Tibial nerve (tissue), 4 donors: ENCODE data around the gene LARP4. TPM values are rescaled to one million over a fixed set of nuclear protein-coding genes. Genes with fewer than 3 reads are reported as not detected.

Experiments used
- DNase-seq, 2 donors: peaks; one replicate each; pipeline ENCODE4 v3.0.0-alpha.2; 2019; ENCODE audit warnings: low spot score in 2 of 2
- H3K27ac ChIP-seq, 4 donors: fragments of 200-600 bp; sonication (generic) in 3 of 4; one replicate each; pipeline ENCODE4 v1.5.1; 2017 to 2019; ENCODE audit warnings: mild to moderate bottlenecking in 1 of 4
- H3K27me3 ChIP-seq, 2 donors: fragments of 200-600 bp; sonication (generic) in 1 of 2; one replicate each; pipeline versions ENCODE4 v1.5.1 to v1.6.0; 2017 to 2019
- H3K36me3 ChIP-seq, 3 donors: fragments of 200-600 bp; sonication (generic); one replicate each; pipeline ENCODE4 v1.5.1; 2018 to 2019
- H3K4me1 ChIP-seq, 4 donors: fragments of 200-600 bp; sonication (generic) in 3 of 4; one replicate each; pipeline ENCODE4 v1.5.1; 2017 to 2019
- H3K4me3 ChIP-seq, 4 donors: fragments of 200-600 bp; sonication (generic) in 3 of 4; one replicate each; pipeline ENCODE4 v1.5.1; 2017 to 2019; ENCODE audit warnings: mild to moderate bottlenecking in 1 of 4, moderate library complexity in 1 of 4
- H3K9me3 ChIP-seq, 4 donors: fragments of 200-600 bp; sonication (generic) in 3 of 4; one replicate each; pipeline ENCODE4 v1.5.1; 2017 to 2019
- CTCF ChIP-seq, 5 experiments: fragments of 200-600 bp in 3 of 5; fragments of 450-650 bp in 2 of 5; sonication (generic) in 3 of 5; IDR thresholded peaks; one replicate each; pipeline ENCODE4 v1.5.1; 2016 to 2019; ENCODE audit warnings: antibody characterized with exemption in 5 of 5, mild to moderate bottlenecking in 3 of 5, moderate library complexity in 2 of 5
- EP300 ChIP-seq, 2 donors: sonication (generic); formaldehyde crosslinking; IDR thresholded peaks; one replicate each; pipeline ENCODE4 v1.6.1; 2017; ENCODE audit warnings: antibody characterized with exemption in 2 of 2, mild to moderate bottlenecking in 1 of 2
- POLR2A ChIP-seq, 2 donors: fragments of 450-650 bp; IDR thresholded peaks; one replicate each; pipeline ENCODE4 v1.6.1; 2017; ENCODE audit warnings: antibody characterized with exemption in 2 of 2, mild to moderate bottlenecking in 2 of 2, moderate library complexity in 2 of 2
- whole genome bisulfite sequencing, 2 donors: methylation state at CpG; one replicate each; pipeline ENCODE4 v1.1.5; 2018; 5-methylcytosine and 5-hydroxymethylcytosine counted together
- total RNA-seq, 4 donors: library from RNA; depleted of rRNA; stranded (reverse); fragments of >200 nt; gene quantifications; one replicate each; pipeline ENCODE4 v1.1.0, GENCODE V29; 2016

Gene LARP4
- total RNA-seq, 4 donors from 2014 or later, result 35.7 to 72.6 (median 43.4) TPM

- H3K27ac ChIP-seq, result no peak overlapping the region
- H3K27me3 ChIP-seq, result no peaks in the 10 kb centered on the region
- no peak overlapping the region for H3K4me3 ChIP-seq
- H3K4me1 ChIP-seq, result peaks cover 0 to 13% (median 0%) of the 10 kb centered on the region in 4 donors
- no peaks in the 10 kb centered on the region for H3K9me3 ChIP-seq
- H3K36me3 ChIP-seq, result peaks cover 0 to 45% (median 0%) of the 10 kb centered on the region in 3 donors
- TF ChIP-seq CTCF (IDR thresholded peaks at IDR 0.05) (no peak), EP300 (IDR thresholded peaks at IDR 0.05) (no peak), POLR2A (IDR thresholded peaks at IDR 0.05) (no peak)
- DNase-seq, result no peak
Observed at GRCh38 chr12:50458606-50459005, 57.9 kb downstream of the LARP4 start.

GRCh38 chr12:50467439-50467838 lies 66.8 kb downstream of the LARP4 start:
- 95 to 100% methylated on average over 3 of the region's 3 CpGs for WGBS, 2 donors
- no peaks in the 10 kb centered on the region for H3K9me3 ChIP-seq
- TF ChIP-seq CTCF (IDR thresholded peaks at IDR 0.05) (no peak), POLR2A (IDR thresholded peaks at IDR 0.05) (no peak), EP300 (IDR thresholded peaks at IDR 0.05) (no peak)
- DNase-seq, result no peak
- H3K4me3 ChIP-seq, result no peak overlapping the region
- H3K4me1 ChIP-seq, result no peaks in the 10 kb centered on the region
- H3K36me3 ChIP-seq, result peaks cover 2 to 96% (median 18%) of the 10 kb centered on the region in 3 donors
- H3K27me3 ChIP-seq, result no peaks in the 10 kb centered on the region
- H3K27ac ChIP-seq, result no peak overlapping the region

GRCh38 chr12:50477241-50477832 lies 76.7 kb downstream of the LARP4 start:
- no peaks in the 10 kb centered on the region for H3K9me3 ChIP-seq
- DNase-seq, result no peak
- H3K27me3 ChIP-seq, result no peaks in the 10 kb centered on the region
- TF ChIP-seq CTCF (IDR thresholded peaks at IDR 0.05) (no peak), POLR2A (IDR thresholded peaks at IDR 0.05) (no peak), EP300 (IDR thresholded peaks at IDR 0.05) (no peak)
- peaks cover 2 to 48% (median 21%) of the 10 kb centered on the region in 3 donors for H3K36me3 ChIP-seq
- H3K4me3 ChIP-seq, result no peak overlapping the region
- no peak overlapping the region for H3K27ac ChIP-seq
- no peaks in the 10 kb centered on the region for H3K4me1 ChIP-seq
- WGBS, 2 donors, result 78 to 89% methylated on average over 1 of the region's 1 CpG

- DNase-seq, result no peak
- WGBS, 2 donors, result 82 to 91% methylated on average over 4 of the region's 4 CpGs
- Histone ChIP-seq H3K36me3 (peaks cover 0 to 6% (median 0%) of the 10 kb centered on the region in 3 donors), H3K9me3 (no peaks in the 10 kb centered on the region), H3K4me3 (no peak overlapping the region), H3K27ac (no peak overlapping the region), H3K27me3 (no peaks in the 10 kb centered on the region), H3K4me1 (no peaks in the 10 kb centered on the region)
- TF ChIP-seq EP300 (IDR thresholded peaks at IDR 0.05), result no peak
- TF ChIP-seq CTCF (IDR thresholded peaks at IDR 0.05), result no peak
- TF ChIP-seq POLR2A (IDR thresholded peaks at IDR 0.05), result no peak
Observed at GRCh38 chr12:50482571-50482970, 81.9 kb downstream of the LARP4 start.

GRCh38 chr12:50483488-50483887 lies 82.8 kb downstream of the LARP4 start:
- WGBS, 2 donors, result 92 to 100% methylated on average over 1 of the region's 1 CpG
- H3K4me3 ChIP-seq, result no peak overlapping the region
- TF ChIP-seq CTCF (IDR thresholded peaks at IDR 0.05) (no peak), POLR2A (IDR thresholded peaks at IDR 0.05) (no peak), EP300 (IDR thresholded peaks at IDR 0.05) (no peak)
- H3K27me3 ChIP-seq, result no peaks in the 10 kb centered on the region
- no peak overlapping the region for H3K27ac ChIP-seq
- no peaks in the 10 kb centered on the region for H3K9me3 ChIP-seq
- DNase-seq, result no peak
- peaks cover 0 to 3% (median 0%) of the 10 kb centered on the region in 3 donors for H3K36me3 ChIP-seq
- H3K4me1 ChIP-seq, result no peaks in the 10 kb centered on the region
